ENCODE data around the gene ILRUN. TPM values are rescaled to one million over a fixed set of nuclear protein-coding genes. Genes with fewer than 3 reads are reported as not detected.
A peak's percentile ranks its signal among the peaks of the same experiment; 100 is the strongest.

Gene ILRUN
- total and polyA plus RNA-seq, 9 of the 15 experiments (the other 6 are each of a cell fraction or from before 2014, with no cell fraction given), result 24.9 to 78.9 (median 53.4) TPM

GRCh38 chr6:34745277-34746103 lies 48.9 kb upstream of the ILRUN start (continued):
- TF ChIP-seq ETV5 (CRISPR knock-in tag; IDR thresholded peaks at IDR 0.05; ENCODE audit: low read depth) (no peak), PRDM10 (IDR thresholded peaks at IDR 0.05; ENCODE audit: partially characterized antibody) (peak; percentile 86), DACH1 (IDR thresholded peaks at IDR 0.05; ENCODE audit: partially characterized antibody) (peak; percentile 87), EWSR1 (IDR thresholded peaks at IDR 0.05; ENCODE audit: borderline replicate concordance, low read depth, partially characterized antibody) (no peak), ZNF41 (CRISPR knock-in tag; conservative IDR thresholded peaks at IDR 0.05) (no peak), HDAC1 (IDR thresholded peaks at IDR 0.05) (peak in 1 of 2 experiments; percentile 15; a peak in 1 of 4 replicates), SFPQ (IDR thresholded peaks at IDR 0.05; ENCODE audit: low read depth, low read length) (no peak), MTA1 (IDR thresholded peaks at IDR 0.05; ENCODE audit: borderline replicate concordance) (peak; percentile 45; the same call in 1 of the 2 replicates), SMARCE1 (IDR thresholded peaks at IDR 0.05) (peak; percentile 97), HBP1 (CRISPR knock-in tag; IDR thresholded peaks at IDR 0.05) (no peak), CBX3 (IDR thresholded peaks at IDR 0.05; ENCODE audit: borderline replicate concordance in 1 of 2, low read length in 2 of 2) (peak in 1 of 2 experiments; percentile 26; a peak in 1 of 3 replicates), FOSL1 (tag; conservative IDR thresholded peaks at IDR 0.05) (peak; percentile 99), FOXP1 (CRISPR knock-in tag; IDR thresholded peaks at IDR 0.05) (no peak), HSF4 (CRISPR knock-in tag; IDR thresholded peaks at IDR 0.05; ENCODE audit: borderline replicate concordance) (no peak), MTA2 (IDR thresholded peaks at IDR 0.05; ENCODE audit: low read depth) (0 out of 2 replicates have a peak, but pooled peaks have one; percentile 21), L3MBTL2 (IDR thresholded peaks at IDR 0.05) (peak; percentile 60), GATA2 (CRISPR knock-in tag; IDR thresholded peaks at IDR 0.05) (peak; percentile 81), HNRNPL (IDR thresholded peaks at IDR 0.05; ENCODE audit: low read depth, low read length) (no peak), ESRRA (IDR thresholded peaks at IDR 0.05; ENCODE audit: borderline replicate concordance, low read depth) (no peak; the same call in 1 of the 2 replicates), PHB2 (IDR thresholded peaks at IDR 0.05; ENCODE audit: low read depth) (no peak), SMARCC2 (IDR thresholded peaks at IDR 0.05; ENCODE audit: low read depth) (peak; percentile 94), THRAP3 (IDR thresholded peaks at IDR 0.05; ENCODE audit: borderline replicate concordance) (no peak)

All from K562 (cell line).